IMR-90 (cell line): ENCODE measurements around the gene ZNF280B. TPM values are rescaled to one million over a fixed set of nuclear protein-coding genes. Genes with fewer than 3 reads are reported as not detected.

ENCODE experiments used
- ATAC-seq: fragments of 200-7000 bp; cut with Tn5 transposase; 2 replicates; pipeline ENCODE4 v1.9.1; 2020; ENCODE audit warnings: low read depth, mild to moderate bottlenecking, moderate library complexity
- BruUV-seq: library from RNA; stranded (reverse); fragments of 400-500 nt; replicated peaks from 2 replicates; lab custom pipeline; 2021; lab: Mats Ljungman, UMichigan
- CTCF ChIA-PET: fragments of 300-600 bp; formaldehyde crosslinking; extraction: SDS; loops from one replicate; lab custom pipeline; 2021; ENCODE audit warnings: antibody characterized with exemption; lab: Yijun Ruan, JAX
- POLR2A ChIA-PET: fragments of 300-600 bp; sonication (Branson Sonifier 250); formaldehyde crosslinking; loops from one replicate; lab custom pipeline; 2022; ENCODE audit warnings: antibody characterized with exemption; ENCODE audit not compliant: unreplicated experiment; lab: Charles Lee
- DNase-seq: peaks from one replicate; pipeline ENCODE4 v3.0.0; 2013
- H2AFZ ChIP-seq: replicated peaks from 2 replicates; pipeline ENCODE3; 2013; ENCODE audit warnings: low read length, mild to moderate bottlenecking; ENCODE audit not compliant: poor library complexity
- H2AK5ac ChIP-seq: 2 replicates; pipeline ENCODE4 v1.6.1; 2013; ENCODE audit warnings: low read depth, low read length, inconsistent platforms
- H2AK9ac ChIP-seq: replicated peaks from 2 replicates; pipeline ENCODE3; 2013; ENCODE audit warnings: mild to moderate bottlenecking, low read depth, low read length, moderate library complexity; ENCODE audit not compliant: poor library complexity
- H2BK120ac ChIP-seq: 2 replicates; pipeline ENCODE4 v1.6.1; 2013; ENCODE audit warnings: low read depth, low read length, inconsistent platforms
- H2BK15ac ChIP-seq: 3 replicates; pipeline ENCODE4 v1.6.1; 2013; ENCODE audit warnings: low read depth, low read length, inconsistent platforms
- H2BK20ac ChIP-seq: 2 replicates; pipeline ENCODE4 v1.6.1; 2013; ENCODE audit warnings: low read depth, mild to moderate bottlenecking, inconsistent platforms, low read length, moderate library complexity
- H2BK5ac ChIP-seq: 2 replicates; pipeline ENCODE4 v1.6.1; 2013; ENCODE audit warnings: mild to moderate bottlenecking, low read depth, low read length, inconsistent platforms; ENCODE audit not compliant: poor library complexity, severe bottlenecking
- H3K14ac ChIP-seq: replicated peaks from 2 replicates; pipeline ENCODE4 v1.6.1; 2013; ENCODE audit warnings: low read depth, low read length, inconsistent platforms
- H3K18ac ChIP-seq: 2 replicates; pipeline ENCODE4 v1.6.1; 2013; ENCODE audit warnings: low read depth, low read length, control low read depth
- H3K23ac ChIP-seq: 2 replicates; pipeline ENCODE4 v1.6.1; 2013; ENCODE audit warnings: low read depth, low read length, inconsistent platforms
- H3K27ac ChIP-seq: 2 replicates; pipeline ENCODE4 v1.5.1; 2013; ENCODE audit warnings: mild to moderate bottlenecking, control low read depth, low read length; ENCODE audit not compliant: insufficient read depth
- H3K27me3 ChIP-seq: 2 replicates; pipeline ENCODE4 v1.6.1; 2013; ENCODE audit warnings: low read length; ENCODE audit not compliant: control insufficient read depth, insufficient read depth
- H3K36me3 ChIP-seq: 2 replicates; pipeline ENCODE4 v1.6.1; 2013; ENCODE audit warnings: low read length, mixed read lengths; ENCODE audit not compliant: control insufficient read depth, insufficient read depth
- H3K4ac ChIP-seq: 2 replicates; pipeline ENCODE4 v1.6.1; 2013; ENCODE audit warnings: low read depth, low read length, inconsistent platforms
- H3K4me1 ChIP-seq: 2 replicates; pipeline ENCODE4 v1.6.1; 2013; ENCODE audit warnings: low read length, mixed read lengths; ENCODE audit not compliant: control insufficient read depth, insufficient read depth
- H3K4me2 ChIP-seq: 2 replicates; pipeline ENCODE4 v1.6.1; 2013; ENCODE audit warnings: low read depth, mild to moderate bottlenecking, control low read depth, low read length, moderate library complexity
- H3K4me3 ChIP-seq: 2 replicates; pipeline ENCODE4 v1.5.1; 2013; ENCODE audit warnings: low read depth, mild to moderate bottlenecking, control low read depth, low read length, moderate library complexity; ENCODE audit not compliant: insufficient read depth
- H3K56ac ChIP-seq: 2 replicates; pipeline ENCODE4 v1.6.1; 2013; ENCODE audit warnings: low read length, inconsistent platforms; ENCODE audit not compliant: insufficient read depth; ENCODE audit errors: extremely low read depth
- H3K79me1 ChIP-seq, 2 experiments: 2 replicates each; pipeline ENCODE4 v1.6.1; 2013; ENCODE audit warnings: low read length in 2 of 2, inconsistent platforms in 1 of 2, low read depth in 1 of 2
- H3K9ac ChIP-seq: 2 replicates; pipeline ENCODE4 v1.6.1; 2013; ENCODE audit warnings: low read depth, low read length, control low read depth
- H3K9me1 ChIP-seq: 2 replicates; pipeline ENCODE4 v1.6.1; 2013; ENCODE audit warnings: low read length, inconsistent platforms; ENCODE audit not compliant: insufficient read depth
- H3K9me3 ChIP-seq: 2 replicates; pipeline ENCODE4 v1.6.1; 2013; ENCODE audit warnings: low read length; ENCODE audit not compliant: control insufficient read depth, insufficient read depth
- H4K20me1 ChIP-seq: 2 replicates; pipeline ENCODE4 v1.6.1; 2013; ENCODE audit warnings: low read length, inconsistent platforms; ENCODE audit not compliant: insufficient read depth
- H4K5ac ChIP-seq: 2 replicates; pipeline ENCODE4 v1.6.1; 2013; ENCODE audit warnings: mild to moderate bottlenecking, low read depth, low read length, control low read depth
- H4K8ac ChIP-seq, 2 experiments: 2 replicates each; pipeline ENCODE4 v1.6.1; 2013; ENCODE audit warnings: low read depth in 2 of 2, low read length in 2 of 2, control low read depth in 1 of 2, inconsistent platforms in 1 of 2
- H4K91ac ChIP-seq: 2 replicates; pipeline ENCODE4 v1.6.1; 2013; ENCODE audit warnings: low read depth, low read length, inconsistent platforms; ENCODE audit not compliant: insufficient read depth
- BHLHE40 ChIP-seq: fragments of 150-350 bp; IDR thresholded peaks from 2 replicates; pipeline ENCODE4 v1.6.1; 2016; ENCODE audit warnings: mild to moderate bottlenecking, low read depth, low read length
- CEBPB ChIP-seq: IDR thresholded peaks from 2 replicates; pipeline ENCODE4 v1.6.1; 2012; ENCODE audit warnings: low read depth, low read length, improper control_type of control experiment
- CHD1 ChIP-seq: IDR thresholded peaks from 2 replicates; pipeline ENCODE4 v1.6.1; 2012; ENCODE audit warnings: low read depth, low read length, improper control_type of control experiment
- CTCF ChIP-seq: conservative IDR thresholded peaks from 2 replicates; pipeline ENCODE4 v1.5.1; 2012; ENCODE audit warnings: mild to moderate bottlenecking, low read depth, low read length, improper control_type of control experiment
- ELK1 ChIP-seq: fragments of 150-350 bp; IDR thresholded peaks from 2 replicates; pipeline ENCODE4 v1.6.1; 2016; ENCODE audit warnings: low read depth, mild to moderate bottlenecking, low read length, moderate library complexity, borderline replicate concordance
- FOS ChIP-seq: fragments of 150-350 bp; IDR thresholded peaks from 2 replicates; pipeline ENCODE4 v1.6.1; 2016; ENCODE audit warnings: low read depth, low read length
- MAFK ChIP-seq: IDR thresholded peaks from 2 replicates; pipeline ENCODE4 v1.6.1; 2012; ENCODE audit warnings: low read depth, low read length, improper control_type of control experiment
- MXI1 ChIP-seq: IDR thresholded peaks from 2 replicates; pipeline ENCODE4 v1.6.1; 2012; ENCODE audit warnings: low read depth, mild to moderate bottlenecking, low read length, moderate library complexity, borderline replicate concordance
- NFE2L2 ChIP-seq: fragments of 150-350 bp; IDR thresholded peaks from 2 replicates; pipeline ENCODE4 v1.6.1; 2016; ENCODE audit warnings: low read depth, mild to moderate bottlenecking, low read length
- POLR2A ChIP-seq: IDR thresholded peaks from 2 replicates; pipeline ENCODE4 v1.6.1; 2012; ENCODE audit warnings: mild to moderate bottlenecking, low read depth, low read length
- RAD21 ChIP-seq: IDR thresholded peaks from 2 replicates; pipeline ENCODE4 v1.6.1; 2012; ENCODE audit warnings: low read length, improper control_type of control experiment
- RCOR1 ChIP-seq: IDR thresholded peaks from 2 replicates; pipeline ENCODE4 v1.6.1; 2012; ENCODE audit warnings: mild to moderate bottlenecking, low read length, improper control_type of control experiment; ENCODE audit not compliant: insufficient replicate concordance
- RFX5 ChIP-seq: IDR thresholded peaks from 2 replicates; pipeline ENCODE4 v1.8.0; 2012; ENCODE audit warnings: low read depth, mild to moderate bottlenecking, low read length, moderate library complexity
- SMC3 ChIP-seq: fragments of 150-350 bp; IDR thresholded peaks from 2 replicates; pipeline ENCODE4 v1.6.1; 2016; ENCODE audit warnings: low read depth, mild to moderate bottlenecking, antibody characterized with exemption, low read length, moderate library complexity
- USF2 ChIP-seq: fragments of 150-350 bp; IDR thresholded peaks from 2 replicates; pipeline ENCODE4 v1.6.1; 2017; ENCODE audit warnings: mild to moderate bottlenecking, antibody characterized with exemption, low read length, low read depth
- WGBS, 2 experiments: methylation state at CpG; one replicate each; pipeline versions ENCODE4 v1.1.5 to v1.1.7; 2013; ENCODE audit warnings: missing lambda C conversion rate in 2 of 2; ENCODE audit not compliant: insufficient read length in 1 of 2; ENCODE audit errors: extremely low coverage in 2 of 2; 5-methylcytosine and 5-hydroxymethylcytosine counted together
- dilution Hi-C: fragments of 300-500 bp; cut with HindIII; formaldehyde crosslinking; loops from one replicate; pipeline ENCODE4 v1.14.3; 2018; ENCODE audit warnings: low sequenced_read_pairs; ENCODE audit not compliant: unreplicated experiment
- in situ Hi-C: fragments of 300-500 bp; cut with MboI; formaldehyde crosslinking; loops from 3 replicates; pipeline ENCODE4 v1.14.3; 2019; ENCODE audit warnings: low sequenced_read_pairs, inconsistent platforms, mixed read lengths
- intact Hi-C: fragments of 100-400 bp; cut with micrococcal nuclease; formaldehyde crosslinking; loops from 2 replicates; pipeline ENCODE4 v1.10.0; 2022
- polyA plus RNA-seq, 3 experiments: library from polyadenylated mRNA; depleted of rRNA; stranded (reverse); fragments of >200 nt; gene quantifications; 2 replicates each; pipeline ENCODE4 v1.2.3, GENCODE V29; 2012; ENCODE audit warnings: low replicate concordance in 1 of 3
- total RNA-seq: library from RNA; depleted of rRNA; stranded (reverse); fragments of >200 nt; gene quantifications from 2 replicates; pipeline ENCODE4 v1.2.3, GENCODE V29; 2012

The ZNF280B gene
- total and polyA plus RNA-seq, 2 of the 4 experiments (the other 2 are of a cell fraction): 0.65 to 1.4 TPM

GRCh38 chr22:22488736-22489135, 19.8 kb downstream of the ZNF280B start:
- Histone ChIP-seq H2BK5ac (no peak overlapping the region), H2AK5ac (no peak overlapping the region), H2BK15ac (no peak overlapping the region), H3K18ac (no peak overlapping the region), H3K4me2 (no peak overlapping the region), H3K27ac (no peak overlapping the region), H3K4ac (no peak overlapping the region), H3K4me1 (no peaks in the 10 kb centered on the region), H3K9ac (no peak overlapping the region), H2AK9ac (no peak overlapping the region), H3K9me3 (no peaks in the 10 kb centered on the region), H3K23ac (no peak overlapping the region), H3K79me1 (no peaks in the 10 kb centered on the region), H4K5ac (no peak overlapping the region), H4K20me1 (no peaks in the 10 kb centered on the region), H3K36me3 (no peaks in the 10 kb centered on the region), H3K4me3 (no peak overlapping the region), H4K91ac (no peak overlapping the region), H3K14ac (no peak overlapping the region), H3K27me3 (no peaks in the 10 kb centered on the region), H2BK20ac (no peak overlapping the region), H3K9me1 (no peaks in the 10 kb centered on the region), H3K56ac (no peak overlapping the region), H2AFZ (no peak overlapping the region), H4K8ac (no peak overlapping the region), H2BK120ac (no peak overlapping the region)
- in situ Hi-C loops: no loop called here
- TF ChIP-seq BHLHE40 (no peak), CTCF (no peak), FOS (no peak), USF2 (no peak), MXI1 (no peak), RAD21 (no peak), RCOR1 (no peak), POLR2A (no peak), RFX5 (no peak), NFE2L2 (no peak), CHD1 (no peak), MAFK (no peak), SMC3 (no peak), CEBPB (no peak), ELK1 (no peak)
- intact Hi-C loops: no loop called here
- ATAC-seq (no peak), DNase-seq (no peak)
- dilution Hi-C loops: no loop called here
- BruUV-seq: no TSS peak
- CTCF ChIA-PET: no interaction called here
- POLR2A ChIA-PET: no interaction called here
- 87% methylated on average over 3 of the region's 5 CpGs; no CpG with 5 or more reads in 1 of the 2 experiments for WGBS, 2 experiments
